ENCODE results near the gene HOXA1.
A peak's percentile ranks its signal among the peaks of the same experiment; 100 is the strongest.

Gene HOXA1

DNA sequence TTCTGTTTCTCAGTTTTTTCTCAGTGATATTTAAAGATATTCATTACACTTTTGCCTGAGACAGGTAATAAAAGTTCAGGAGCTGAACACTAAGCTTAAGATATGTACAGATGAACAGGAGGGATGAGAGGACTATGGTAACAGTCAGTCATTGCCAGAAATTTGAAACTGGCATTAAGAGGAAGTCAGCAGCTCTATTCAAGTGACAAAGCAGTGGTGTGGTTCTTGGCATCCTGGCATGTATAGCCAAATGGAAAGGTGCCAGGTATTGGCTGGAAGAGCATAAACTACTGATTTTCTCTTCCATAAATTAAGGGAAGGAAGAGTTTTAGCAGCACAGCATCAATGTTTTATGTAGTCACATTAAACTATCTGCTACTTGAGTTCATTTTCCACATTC lies 22.7 kb downstream of the HOXA1 start:
- ChIA-PET CTCF (interaction anchor here (1.7 kb wide), 1 partner anchor 10 kb away, joined by 6 read pairs; no protein-coding TSS in a partner anchor), POLR2A (no interaction called here)
- DNase-seq: peak; percentile 44 to 87 (median 85)
- Histone ChIP-seq H3K4me1 (ENCODE audit: control extremely low read depth in 1 of 4, control insufficient read depth in 4 of 4, insufficient read depth in 4 of 4, low read length in 3 of 4) (no peaks in the 10 kb centered on the region), H3K9me3 (ENCODE audit: control extremely low read depth in 1 of 5, control insufficient read depth in 4 of 5, insufficient read depth in 2 of 5, low read depth in 1 of 5, low read length in 4 of 5) (peaks cover 0 to 4% (median 0%) of the 10 kb centered on the region in 5 experiments), H3K27ac (ENCODE audit: insufficient read depth in 1 of 2, low read depth in 1 of 2, low read length in 2 of 2, poor library complexity in 1 of 2, severe bottlenecking in 2 of 2) (no peak overlapping the region), H3K36me3 (ENCODE audit: control insufficient read depth in 4 of 4, insufficient read depth in 4 of 4, low read length in 3 of 4) (no peaks in the 10 kb centered on the region), H3K27me3 (replicated peaks in 2 of 5; ENCODE audit: control insufficient read depth in 4 of 5, insufficient read depth in 5 of 5, low read length in 4 of 5) (no peaks in the 10 kb centered on the region), H3K4me3 (ENCODE audit: control insufficient read depth in 1 of 7, extremely low read depth in 1 of 7, insufficient read depth in 4 of 7, low read depth in 2 of 7, low read length in 6 of 7) (no peak overlapping the region)

DNA sequence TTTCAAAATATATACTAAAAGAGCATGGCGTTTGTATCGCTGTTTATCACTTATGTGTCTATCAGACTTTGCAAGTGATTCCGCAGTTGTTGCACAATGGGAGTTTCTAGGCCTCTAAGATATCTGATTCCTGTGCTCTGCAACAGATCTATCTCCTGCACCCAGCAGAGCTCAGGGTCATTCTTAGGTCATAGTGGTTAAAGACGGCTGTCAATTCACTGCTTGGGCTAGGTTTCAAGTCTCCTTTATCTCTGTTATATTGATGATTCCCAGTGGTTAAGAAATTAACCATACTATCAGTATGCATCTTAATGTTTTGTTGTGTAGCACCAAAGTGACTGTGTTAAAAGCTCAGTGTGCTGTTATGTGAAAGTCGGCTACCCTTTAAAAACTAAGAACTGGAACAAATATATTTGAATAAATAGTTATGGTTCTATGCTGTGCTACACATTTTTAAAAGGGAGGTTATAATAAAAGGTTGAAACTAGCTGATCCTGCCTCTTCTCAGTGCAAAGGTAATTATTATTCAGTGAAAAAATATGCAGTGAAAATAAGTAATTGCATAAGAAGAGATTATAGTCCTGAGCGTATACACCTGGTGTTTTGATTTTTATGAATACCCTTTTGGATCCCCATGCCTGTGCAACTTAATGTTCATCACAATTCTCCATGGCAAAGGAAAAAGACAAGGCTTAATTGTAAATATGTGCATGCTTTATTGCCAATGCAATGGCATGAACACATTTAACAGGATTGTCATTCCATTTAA lies 24.0 kb downstream of the HOXA1 start:
- no peak overlapping the region for H3K27ac ChIP-seq (ENCODE audit: insufficient read depth in 1 of 2, low read depth in 1 of 2, low read length in 2 of 2, poor library complexity in 1 of 2, severe bottlenecking in 2 of 2)
- no peaks in the 10 kb centered on the region for H3K27me3 ChIP-seq (replicated peaks in 2 of 5; ENCODE audit: control insufficient read depth in 4 of 5, insufficient read depth in 5 of 5, low read length in 4 of 5)
- peak in 1 of 3 donors; percentile 59 for DNase-seq
- H3K4me1 ChIP-seq (ENCODE audit: control extremely low read depth in 1 of 4, control insufficient read depth in 4 of 4, insufficient read depth in 4 of 4, low read length in 3 of 4): no peaks in the 10 kb centered on the region
- 96% methylated on average over 3 of the region's 6 CpGs for WGBS (ENCODE audit: insufficient coverage)
- peaks cover 0 to 4% (median 0%) of the 10 kb centered on the region in 5 experiments for H3K9me3 ChIP-seq (ENCODE audit: control extremely low read depth in 1 of 5, control insufficient read depth in 4 of 5, insufficient read depth in 2 of 5, low read depth in 1 of 5, low read length in 4 of 5)
- no peak overlapping the region for H3K4me3 ChIP-seq (ENCODE audit: control insufficient read depth in 1 of 7, extremely low read depth in 1 of 7, insufficient read depth in 4 of 7, low read depth in 2 of 7, low read length in 6 of 7)
- CTCF ChIA-PET: no interaction called here
- no peaks in the 10 kb centered on the region for H3K36me3 ChIP-seq (ENCODE audit: control insufficient read depth in 4 of 4, insufficient read depth in 4 of 4, low read length in 3 of 4)
- POLR2A ChIA-PET: no interaction called here

DNA sequence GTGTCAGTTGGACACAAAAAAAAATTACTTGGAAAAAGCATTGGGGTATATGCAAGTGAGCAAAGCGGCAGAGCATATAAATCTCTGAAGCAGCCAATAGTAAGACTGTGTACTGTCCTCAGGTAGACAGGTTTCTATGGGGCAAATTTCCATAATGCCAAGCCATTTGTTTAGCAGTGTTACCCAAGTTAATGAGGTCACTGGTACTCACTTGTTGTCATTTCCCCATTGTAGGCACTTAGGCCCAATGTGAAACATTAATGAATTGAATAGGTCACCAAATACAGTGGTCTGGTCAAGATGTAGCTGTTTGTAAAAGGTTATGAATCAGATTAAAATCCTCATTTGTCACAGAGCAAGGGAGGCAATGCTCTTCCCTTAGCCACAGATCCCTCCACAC lies 27.5 kb downstream of the HOXA1 start:
- DNase-seq: no peak
- CTCF ChIA-PET: no interaction called here

DNA sequence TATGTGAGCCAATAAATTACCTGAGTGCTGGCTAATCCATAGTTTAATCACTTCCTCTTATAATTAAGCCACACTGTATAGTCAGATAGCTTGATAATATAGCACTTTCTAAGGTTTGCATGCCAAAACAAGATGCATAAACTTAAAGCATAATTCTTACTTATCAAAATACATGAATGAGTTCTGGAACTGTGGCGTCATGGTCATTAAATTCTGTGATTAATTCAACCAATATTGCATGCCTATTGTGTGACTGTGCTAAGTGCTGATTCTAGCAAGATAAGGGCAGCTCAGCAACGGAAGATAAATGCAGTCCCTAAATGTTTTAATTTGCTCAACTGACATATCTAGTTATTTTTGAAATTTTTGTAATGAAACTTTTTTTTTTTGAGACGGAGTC lies 29.7 kb downstream of the HOXA1 start:
- H3K9me3 ChIP-seq (ENCODE audit: control extremely low read depth in 1 of 5, control insufficient read depth in 4 of 5, insufficient read depth in 2 of 5, low read depth in 1 of 5, low read length in 4 of 5): no peaks in the 10 kb centered on the region
- no peak overlapping the region for H3K4me3 ChIP-seq (ENCODE audit: control insufficient read depth in 1 of 7, extremely low read depth in 1 of 7, insufficient read depth in 4 of 7, low read depth in 2 of 7, low read length in 6 of 7)
- WGBS (ENCODE audit: insufficient coverage): no CpG with 5 or more reads among the region's 3 CpGs
- DNase-seq: no peak
- H3K27me3 ChIP-seq (replicated peaks in 2 of 5; ENCODE audit: control insufficient read depth in 4 of 5, insufficient read depth in 5 of 5, low read length in 4 of 5): no peaks in the 10 kb centered on the region
- no peak overlapping the region for H3K27ac ChIP-seq (ENCODE audit: insufficient read depth in 1 of 2, low read depth in 1 of 2, low read length in 2 of 2, poor library complexity in 1 of 2, severe bottlenecking in 2 of 2)
- no peaks in the 10 kb centered on the region for H3K4me1 ChIP-seq (ENCODE audit: control extremely low read depth in 1 of 4, control insufficient read depth in 4 of 4, insufficient read depth in 4 of 4, low read length in 3 of 4)
- CTCF ChIA-PET: no interaction called here
- POLR2A ChIA-PET: no interaction called here
- no peaks in the 10 kb centered on the region for H3K36me3 ChIP-seq (ENCODE audit: control insufficient read depth in 4 of 4, insufficient read depth in 4 of 4, low read length in 3 of 4)

More for the DNA sequence above, 27.5 kb downstream of the HOXA1 start:
- Histone ChIP-seq H3K36me3 (ENCODE audit: control insufficient read depth in 4 of 4, insufficient read depth in 4 of 4, low read length in 3 of 4) (no peaks in the 10 kb centered on the region), H3K4me1 (ENCODE audit: control extremely low read depth in 1 of 4, control insufficient read depth in 4 of 4, insufficient read depth in 4 of 4, low read length in 3 of 4) (no peaks in the 10 kb centered on the region), H3K27ac (ENCODE audit: insufficient read depth in 1 of 2, low read depth in 1 of 2, low read length in 2 of 2, poor library complexity in 1 of 2, severe bottlenecking in 2 of 2) (no peak overlapping the region), H3K27me3 (replicated peaks in 2 of 5; ENCODE audit: control insufficient read depth in 4 of 5, insufficient read depth in 5 of 5, low read length in 4 of 5) (no peaks in the 10 kb centered on the region), H3K9me3 (ENCODE audit: control extremely low read depth in 1 of 5, control insufficient read depth in 4 of 5, insufficient read depth in 2 of 5, low read depth in 1 of 5, low read length in 4 of 5) (no peaks in the 10 kb centered on the region), H3K4me3 (ENCODE audit: control insufficient read depth in 1 of 7, extremely low read depth in 1 of 7, insufficient read depth in 4 of 7, low read depth in 2 of 7, low read length in 6 of 7) (no peak overlapping the region)
- POLR2A ChIA-PET: no interaction called here
- WGBS (ENCODE audit: insufficient coverage): 83% methylated on average over 1 of the region's 1 CpG

DNA sequence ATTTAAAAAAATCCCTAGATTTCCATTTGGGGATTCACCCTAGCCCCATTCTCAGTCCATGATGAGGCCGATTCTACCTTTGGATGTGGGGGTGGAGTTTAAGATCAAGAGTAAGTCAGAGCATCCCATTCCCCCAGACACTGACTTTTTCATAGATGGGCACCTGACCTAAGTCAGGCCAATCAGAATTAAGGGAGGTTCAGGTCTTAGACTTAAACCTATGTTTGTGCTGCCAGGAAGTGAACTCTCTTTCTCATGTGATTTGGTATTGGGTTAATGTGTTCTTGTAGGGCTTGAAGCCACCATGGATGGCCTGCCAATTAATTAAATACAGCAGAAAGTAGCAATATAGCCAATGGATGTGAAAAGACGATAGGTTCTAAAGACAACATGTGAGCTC lies 30.1 kb downstream of the HOXA1 start:
- H3K36me3 ChIP-seq (ENCODE audit: control insufficient read depth in 4 of 4, insufficient read depth in 4 of 4, low read length in 3 of 4): no peaks in the 10 kb centered on the region
- H3K9me3 ChIP-seq (ENCODE audit: control extremely low read depth in 1 of 5, control insufficient read depth in 4 of 5, insufficient read depth in 2 of 5, low read depth in 1 of 5, low read length in 4 of 5): no peaks in the 10 kb centered on the region
- H3K4me1 ChIP-seq (ENCODE audit: control extremely low read depth in 1 of 4, control insufficient read depth in 4 of 4, insufficient read depth in 4 of 4, low read length in 3 of 4): no peaks in the 10 kb centered on the region
- no peaks in the 10 kb centered on the region for H3K27me3 ChIP-seq (replicated peaks in 2 of 5; ENCODE audit: control insufficient read depth in 4 of 5, insufficient read depth in 5 of 5, low read length in 4 of 5)
- no peak overlapping the region for H3K4me3 ChIP-seq (ENCODE audit: control insufficient read depth in 1 of 7, extremely low read depth in 1 of 7, insufficient read depth in 4 of 7, low read depth in 2 of 7, low read length in 6 of 7)
- CTCF ChIA-PET: no interaction called here
- WGBS (ENCODE audit: insufficient coverage): 100% methylated on average over 1 of the region's 2 CpGs
- DNase-seq: no peak
- POLR2A ChIA-PET: interaction anchor here (1.0 kb wide), 1 partner anchor 252 kb away, joined by 5 read pairs; no protein-coding TSS in a partner anchor
- no peak overlapping the region for H3K27ac ChIP-seq (ENCODE audit: insufficient read depth in 1 of 2, low read depth in 1 of 2, low read length in 2 of 2, poor library complexity in 1 of 2, severe bottlenecking in 2 of 2)

DNA sequence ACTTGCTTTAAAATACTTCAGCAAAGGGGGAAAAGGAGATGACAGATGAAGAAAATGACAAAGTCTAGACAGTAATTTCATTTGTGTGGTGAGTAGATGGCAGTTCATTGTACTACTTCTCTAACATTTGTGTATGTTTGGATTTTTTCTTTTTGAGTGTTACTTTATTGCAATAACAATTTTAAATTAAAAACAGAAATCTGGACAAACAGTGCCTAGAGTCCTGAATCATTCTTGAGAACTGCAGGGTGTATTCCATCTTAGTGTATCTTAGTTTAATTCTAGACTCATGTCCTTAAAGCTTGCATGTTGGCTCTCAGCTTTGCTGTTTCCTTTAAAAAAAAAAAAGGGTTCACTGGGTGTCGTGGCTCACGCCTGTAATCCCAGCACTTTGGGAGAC lies 31.1 kb downstream of the HOXA1 start:
- Histone ChIP-seq H3K27ac (ENCODE audit: insufficient read depth in 1 of 2, low read depth in 1 of 2, low read length in 2 of 2, poor library complexity in 1 of 2, severe bottlenecking in 2 of 2) (no peak overlapping the region), H3K9me3 (ENCODE audit: control extremely low read depth in 1 of 5, control insufficient read depth in 4 of 5, insufficient read depth in 2 of 5, low read depth in 1 of 5, low read length in 4 of 5) (no peaks in the 10 kb centered on the region), H3K27me3 (replicated peaks in 2 of 5; ENCODE audit: control insufficient read depth in 4 of 5, insufficient read depth in 5 of 5, low read length in 4 of 5) (no peaks in the 10 kb centered on the region), H3K4me1 (ENCODE audit: control extremely low read depth in 1 of 4, control insufficient read depth in 4 of 4, insufficient read depth in 4 of 4, low read length in 3 of 4) (no peaks in the 10 kb centered on the region), H3K4me3 (ENCODE audit: control insufficient read depth in 1 of 7, extremely low read depth in 1 of 7, insufficient read depth in 4 of 7, low read depth in 2 of 7, low read length in 6 of 7) (no peak overlapping the region), H3K36me3 (ENCODE audit: control insufficient read depth in 4 of 4, insufficient read depth in 4 of 4, low read length in 3 of 4) (no peaks in the 10 kb centered on the region)
- CTCF ChIA-PET: no interaction called here
- WGBS (ENCODE audit: insufficient coverage): 100% methylated on average over 2 of the region's 2 CpGs
- DNase-seq: no peak
- POLR2A ChIA-PET: interaction anchor here (1.0 kb wide), 1 partner anchor 251 kb away, joined by 5 read pairs; no protein-coding TSS in a partner anchor

DNA sequence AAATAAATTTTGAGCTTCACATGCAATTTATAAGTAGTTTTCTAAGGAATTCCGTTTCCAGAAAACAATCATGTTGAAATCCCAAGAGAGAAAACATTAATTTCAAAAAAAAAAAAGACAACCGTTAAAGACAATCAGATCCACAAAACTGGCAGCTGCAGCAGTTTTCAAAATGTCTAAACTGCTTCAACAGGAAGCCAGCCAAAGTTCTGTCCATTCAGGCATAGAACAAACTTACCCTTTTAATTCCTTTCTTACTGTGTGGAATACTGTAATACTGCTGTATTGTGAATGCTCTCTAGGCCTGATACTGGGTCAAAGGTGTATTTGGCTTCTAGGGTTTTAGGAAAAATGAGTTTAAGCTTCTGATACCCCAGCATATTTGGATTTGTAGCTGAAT lies 31.6 kb downstream of the HOXA1 start:
- Histone ChIP-seq H3K27ac (ENCODE audit: insufficient read depth in 1 of 2, low read depth in 1 of 2, low read length in 2 of 2, poor library complexity in 1 of 2, severe bottlenecking in 2 of 2) (no peak overlapping the region), H3K27me3 (replicated peaks in 2 of 5; ENCODE audit: control insufficient read depth in 4 of 5, insufficient read depth in 5 of 5, low read length in 4 of 5) (no peaks in the 10 kb centered on the region), H3K4me1 (ENCODE audit: control extremely low read depth in 1 of 4, control insufficient read depth in 4 of 4, insufficient read depth in 4 of 4, low read length in 3 of 4) (no peaks in the 10 kb centered on the region), H3K4me3 (ENCODE audit: control insufficient read depth in 1 of 7, extremely low read depth in 1 of 7, insufficient read depth in 4 of 7, low read depth in 2 of 7, low read length in 6 of 7) (no peak overlapping the region), H3K9me3 (ENCODE audit: control extremely low read depth in 1 of 5, control insufficient read depth in 4 of 5, insufficient read depth in 2 of 5, low read depth in 1 of 5, low read length in 4 of 5) (no peaks in the 10 kb centered on the region), H3K36me3 (ENCODE audit: control insufficient read depth in 4 of 4, insufficient read depth in 4 of 4, low read length in 3 of 4) (no peaks in the 10 kb centered on the region)
- POLR2A ChIA-PET: no interaction called here
- DNase-seq: no peak
- CTCF ChIA-PET: interaction anchor here (0.7 kb wide), 1 partner anchor 22 kb away, joined by 3 read pairs; no protein-coding TSS in a partner anchor
- WGBS (ENCODE audit: insufficient coverage): no CpG with 5 or more reads among the region's 2 CpGs
